GM12878 (cell line): ENCODE data around the gene SETD1A. TPM values are rescaled to one million over a fixed set of nuclear protein-coding genes. Genes with fewer than 3 reads are reported as not detected.
A peak's percentile ranks its signal among the peaks of the same experiment; 100 is the strongest.

Source experiments
- BCL3 ChIP-seq: IDR thresholded peaks from 2 replicates; pipeline ENCODE4 v1.6.1; 2011; ENCODE audit warnings: borderline replicate concordance, low read depth, mild to moderate bottlenecking, moderate library complexity, low read length; ENCODE audit not compliant: insufficient read depth, poor library complexity, severe bottlenecking
- DPF2 ChIP-seq: fragments of 450-650 bp; IDR thresholded peaks from 2 replicates; pipeline ENCODE4 v1.6.1; 2017; ENCODE audit warnings: mild to moderate bottlenecking
- EED ChIP-seq: sonication (generic); IDR thresholded peaks from 2 replicates; pipeline ENCODE4 v1.6.1; 2016; ENCODE audit warnings: antibody characterized with exemption, low read depth
- IKZF2 ChIP-seq, 2 experiments: fragments of 450-650 bp; IDR thresholded peaks; 2 replicates each; pipeline ENCODE4 v1.6.1; 2017; ENCODE audit warnings: mild to moderate bottlenecking in 2 of 2, moderate library complexity in 2 of 2
- LARP7 ChIP-seq: fragments of 450-650 bp; IDR thresholded peaks from 2 replicates; pipeline ENCODE4 v1.6.1; 2017; ENCODE audit warnings: mild to moderate bottlenecking
- MTA3 ChIP-seq: IDR thresholded peaks from 2 replicates; pipeline ENCODE4 v1.6.1; 2012; ENCODE audit warnings: low read length, inconsistent platforms, borderline replicate concordance
- MYB ChIP-seq: fragments of 150-350 bp; IDR thresholded peaks from 2 replicates; pipeline ENCODE4 v1.6.1; 2014; ENCODE audit warnings: mild to moderate bottlenecking, low read depth, low read length, borderline replicate concordance
- NR2C1 ChIP-seq: fragments of 450-650 bp; IDR thresholded peaks from 2 replicates; pipeline ENCODE4 v1.6.1; 2017; ENCODE audit warnings: antibody characterized with exemption, mild to moderate bottlenecking, moderate library complexity
- POU2F2 ChIP-seq: IDR thresholded peaks from 3 replicates; pipeline ENCODE4 v1.6.1; 2011; ENCODE audit warnings: low read depth, mild to moderate bottlenecking, low read length, borderline replicate concordance
- SIN3A ChIP-seq: IDR thresholded peaks from 2 replicates; pipeline ENCODE4 v1.6.1; 2012; ENCODE audit warnings: low read depth, low read length, improper control_type of control experiment
- SKIL ChIP-seq: fragments of 450-650 bp; IDR thresholded peaks from 2 replicates; pipeline ENCODE4 v1.6.1; 2017; ENCODE audit warnings: mild to moderate bottlenecking, low read depth, inconsistent platforms; ENCODE audit not compliant: poor library complexity, severe bottlenecking
- SMARCA5 ChIP-seq: fragments of 450-650 bp; IDR thresholded peaks from 2 replicates; pipeline ENCODE4 v1.6.1; 2017; ENCODE audit warnings: mild to moderate bottlenecking
- SPI1 ChIP-seq: IDR thresholded peaks from 2 replicates; pipeline ENCODE4 v1.6.1; 2011; ENCODE audit warnings: low read depth, mild to moderate bottlenecking, low read length, moderate library complexity, borderline replicate concordance; ENCODE audit not compliant: insufficient read depth
- TAF1 ChIP-seq: IDR thresholded peaks from 2 replicates; pipeline ENCODE4 v1.6.1; 2011; ENCODE audit warnings: mild to moderate bottlenecking, low read depth, low read length, borderline replicate concordance
- ZNF274 ChIP-seq: IDR thresholded peaks from one replicate; pipeline ENCODE4 v1.8.0; 2011; ENCODE audit not compliant: insufficient read length, insufficient read depth
- ZNF592 ChIP-seq: fragments of 450-650 bp; IDR thresholded peaks from 2 replicates; pipeline ENCODE4 v1.6.1; 2017; ENCODE audit warnings: mild to moderate bottlenecking, moderate library complexity
- ZNF687 ChIP-seq: fragments of 450-650 bp; IDR thresholded peaks from 2 replicates; pipeline ENCODE4 v1.6.1; 2017; ENCODE audit warnings: mild to moderate bottlenecking, moderate library complexity
- polyA plus RNA-seq, 11 experiments: library from polyadenylated mRNA; depleted of rRNA in 4 of 11; unstranded in 6 of 11; stranded (reverse) in 5 of 11; fragments of >200 nt; fragmentation: Nextera tagmentation in 4 of 11; fragmentation: Illumina TruSeq in 1 of 11; extraction: Ambion mirVana in 4 of 11; extraction: Trizol in 1 of 11; gene quantifications; 1 replicate in 1 of 11; 2 replicates in 10 of 11; pipeline versions ENCODE4 v1.2.1 to v1.2.3, GENCODE V29; 2011 to 2016; ENCODE audit warnings: inconsistent platforms in 2 of 11, missing spikeins in 2 of 11, low read depth in 1 of 11
- total RNA-seq, 4 experiments: library from RNA; depleted of rRNA in 3 of 4; stranded (reverse); fragments of >200 nt in 3 of 4; fragmentation: Illumina TruSeq in 1 of 4; extraction: Trizol in 1 of 4; gene quantifications; 2 replicates each; pipeline versions ENCODE4 v1.2.1 to v1.2.3, GENCODE V29; 2013 to 2021

Gene SETD1A
- total and polyA plus RNA-seq, 10 of the 15 experiments (the other 5 are each of a cell fraction or from before 2014, with no cell fraction given), result 0.02 to 25.9 (median 4.9) TPM

- TF ChIP-seq SKIL (no peak), SIN3A (peak; percentile 81; the same call in 1 of the 2 replicates), ZNF687 (peak; percentile 64), IKZF2 (IDR thresholded peaks at IDR 0.05) (peak; percentile 59 to 67), NR2C1 (no peak), MYB (no peak), BCL3 (peak; percentile 10), EED (peak; percentile 84), SPI1 (peak; percentile 98), DPF2 (peak; percentile 92), LARP7 (peak; percentile 85), POU2F2 (0 out of 3 replicates have a peak, but pooled peaks have one; percentile 42), ZNF274 (no peak), ZNF592 (0 out of 2 replicates have a peak, but pooled peaks have one; percentile 8), SMARCA5 (0 out of 2 replicates have a peak, but pooled peaks have one; percentile 32), MTA3 (peak; percentile 56; the same call in 1 of the 2 replicates), TAF1 (peak; percentile 48; the same call in 1 of the 2 replicates)
These were observed 8.6 kb upstream of the SETD1A start, which contains the start of gene ORAI3 (continued) for GRCh38 chr16:30948667-30949649.
